HG03139 (cell line): ENCODE data around the gene FAM24A.
"Not testable (repeated sequence)": the region's sequence is repeated elsewhere in the genome, so short reads cannot be mapped to it uniquely, and the experiment has no call there.

Experiments
- ATAC-seq: cut with Tn5 transposase; IDR thresholded peaks from one replicate; pipeline ENCODE4 v1.9.1; 2021; ENCODE audit not compliant: unreplicated experiment

The FAM24A gene, protein sequence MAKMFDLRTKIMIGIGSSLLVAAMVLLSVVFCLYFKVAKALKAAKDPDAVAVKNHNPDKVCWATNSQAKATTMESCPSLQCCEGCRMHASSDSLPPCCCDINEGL

GRCh38 chr10:122910310-122910709 lies at the start of gene FAM24A:
Gene FAM24A, plus strand, starts transcription at chr10:122910610. Its CDS starts 1,025 bp downstream, at chr10:122911635.
- ATAC-seq: no peak

DNA sequence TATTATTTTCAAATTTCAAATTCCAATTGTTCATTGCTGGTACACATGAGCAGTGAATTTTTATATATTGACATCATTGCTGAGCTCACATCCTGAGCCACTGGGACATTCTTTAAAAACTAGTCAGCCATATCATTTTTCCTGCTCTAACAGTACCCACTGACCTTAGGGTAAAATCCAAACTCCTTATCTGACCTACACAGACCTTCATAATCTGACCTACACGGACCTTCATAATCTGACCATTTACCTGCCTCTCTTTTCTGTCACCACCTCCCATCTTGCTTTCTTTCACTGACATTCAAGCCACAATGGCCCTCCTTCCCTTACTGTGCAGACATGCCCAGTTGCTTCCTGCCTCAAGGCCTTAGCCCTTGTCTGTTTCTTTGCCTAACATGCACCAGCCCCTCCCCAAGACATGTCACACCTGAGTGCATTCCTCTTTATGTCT lies 48.7 kb upstream of the FAM24A start:
- ATAC-seq: no peak

DNA sequence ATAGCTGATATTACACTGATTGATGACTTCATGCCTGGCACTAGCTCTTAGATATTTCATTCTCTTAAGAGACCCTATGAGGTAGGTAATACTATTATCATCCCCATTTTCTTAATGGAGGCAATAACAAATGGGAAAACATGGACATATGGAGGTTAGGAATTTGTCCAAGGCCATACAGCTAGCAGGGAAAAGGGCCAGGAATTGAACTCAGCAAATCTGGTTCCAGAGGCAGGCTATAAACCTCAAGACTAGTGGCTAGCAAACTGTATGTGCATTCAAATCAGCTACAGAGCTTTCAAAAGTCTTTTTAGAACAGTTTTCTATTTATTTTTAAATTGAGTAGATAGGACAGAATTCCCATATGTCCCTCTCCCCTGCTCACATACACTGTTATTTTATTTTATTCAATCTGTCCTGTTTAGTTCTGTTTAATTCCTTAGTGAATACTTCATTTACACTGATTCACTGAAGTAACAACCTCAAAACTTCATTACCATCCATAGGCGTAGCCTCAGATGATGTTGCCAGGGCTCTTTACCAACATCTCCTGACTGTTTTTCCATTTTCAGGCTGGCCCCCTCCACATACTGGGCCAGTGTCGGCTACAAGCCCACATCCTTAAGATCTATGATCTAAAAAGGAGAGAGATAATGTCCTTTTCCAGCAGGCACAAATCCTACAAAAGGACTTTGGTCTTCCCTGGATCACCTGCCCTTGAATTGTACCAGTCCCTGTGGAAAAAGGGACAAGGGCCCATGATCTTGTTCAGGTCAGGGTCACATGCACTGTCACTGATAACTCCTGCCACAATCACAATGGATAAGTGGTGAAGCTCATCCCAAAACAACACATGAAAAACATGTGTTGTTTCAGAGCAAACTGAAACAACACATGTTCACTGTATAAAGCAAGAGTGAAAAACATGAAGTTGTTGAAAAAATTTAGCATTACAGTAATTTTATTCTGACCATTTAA lies 46.9 kb upstream of the FAM24A start:
- no peak for ATAC-seq

- no peak for ATAC-seq
Observed at GRCh38 chr10:122864194-122864592, 46.2 kb upstream of the FAM24A start.

GRCh38 chr10:122864901-122865300 lies 45.5 kb upstream of the FAM24A start:
- no peak for ATAC-seq

- not testable (repeated sequence) for ATAC-seq
Observed at GRCh38 chr10:122866757-122867482, 43.5 kb upstream of the FAM24A start.

GRCh38 chr10:122868768-122869167 lies 41.6 kb upstream of the FAM24A start:
- ATAC-seq: not testable (repeated sequence)

- ATAC-seq: not testable (repeated sequence)
Observed at GRCh38 chr10:122871947-122872346, 38.5 kb upstream of the FAM24A start.

DNA sequence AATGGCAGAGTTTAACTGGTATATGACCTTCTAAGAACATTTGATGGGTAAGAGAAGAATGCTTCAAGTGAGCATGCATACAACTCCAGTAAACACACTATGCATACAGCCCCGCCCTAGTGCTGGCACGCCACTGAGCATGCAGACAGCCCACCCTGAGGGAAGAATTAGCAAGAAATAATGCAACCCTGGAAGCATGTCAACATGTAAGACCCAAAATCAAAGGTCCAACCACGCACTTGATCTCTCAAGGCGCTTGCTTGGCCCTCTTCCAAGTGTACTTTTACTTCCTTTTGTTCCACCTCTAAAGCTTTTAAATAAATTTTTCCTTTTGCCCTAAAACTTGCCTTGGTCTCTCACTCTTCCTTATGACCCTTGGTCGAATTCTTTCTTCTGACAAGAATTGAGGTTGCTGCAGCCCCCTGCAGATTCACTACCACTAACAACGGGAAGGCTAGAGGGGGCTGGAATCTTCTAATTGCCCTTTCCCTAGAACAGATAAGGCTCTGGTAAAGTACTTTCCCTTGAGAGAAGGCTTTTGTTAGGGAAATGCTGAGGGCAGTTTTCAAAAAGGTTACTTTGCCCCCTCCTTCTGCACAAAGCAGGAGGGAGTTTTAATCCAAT lies 34.5 kb upstream of the FAM24A start:
- ATAC-seq: no peak

DNA sequence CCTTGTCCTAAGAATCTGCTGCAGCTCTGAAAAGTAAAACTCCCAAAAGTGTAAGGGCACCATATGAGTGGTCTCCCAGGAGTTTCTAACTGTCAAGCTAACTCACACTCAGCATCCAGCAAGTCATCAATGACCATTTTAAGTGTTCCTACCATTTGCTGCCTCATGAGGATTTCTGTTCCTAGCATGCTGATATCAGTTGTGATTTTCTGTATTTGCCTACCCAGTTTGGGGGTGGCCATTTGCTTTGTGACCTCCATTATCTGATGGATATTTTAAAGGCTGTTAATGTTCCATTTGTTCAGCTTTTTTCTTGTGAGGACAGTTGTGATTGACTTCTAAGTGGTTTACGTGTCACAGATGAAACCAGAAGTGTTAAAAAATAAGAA lies 33.9 kb upstream of the FAM24A start:
- no peak for ATAC-seq

- ATAC-seq: no peak
Observed at GRCh38 chr10:122877264-122877663, 33.1 kb upstream of the FAM24A start.

DNA sequence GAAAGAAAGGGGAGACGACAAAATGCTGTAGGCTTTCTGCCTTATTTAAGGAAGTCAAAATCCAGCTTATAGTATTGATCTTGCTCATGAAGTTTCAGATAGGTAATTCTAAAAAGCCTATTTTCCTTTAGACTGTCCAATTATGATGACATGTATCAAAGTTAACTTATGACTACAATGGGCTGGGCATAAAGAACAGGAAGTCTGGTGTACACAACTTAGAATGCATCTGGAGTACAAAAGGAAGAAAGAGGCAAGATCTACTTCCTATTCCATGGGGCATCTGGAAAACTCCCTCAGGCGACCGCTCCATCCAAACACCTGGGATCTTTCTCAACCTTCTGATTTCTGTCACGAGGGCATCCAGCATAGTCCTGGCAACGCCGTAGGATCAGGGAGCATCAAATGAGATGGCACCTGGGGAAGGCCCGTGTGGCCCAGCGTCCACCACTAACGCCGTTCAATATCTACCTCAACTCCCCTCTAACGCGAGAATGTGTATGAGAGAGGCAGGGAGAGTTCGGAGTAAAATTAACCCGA lies 31.5 kb upstream of the FAM24A start:
- peak; percentile 16 for ATAC-seq

- ATAC-seq: peak; percentile 70
Observed at GRCh38 chr10:122879339-122880273, 30.8 kb upstream of the FAM24A start, which contains the start of gene FAM24B. Gene FAM24B, minus strand, starts transcription at chr10:122879581. Its CDS starts 29,066 bp downstream, at chr10:122850515.

- no peak for ATAC-seq
Observed at GRCh38 chr10:122882766-122883165, 27.6 kb upstream of the FAM24A start.

- ATAC-seq: no peak
Observed at GRCh38 chr10:122884166-122884565, 26.2 kb upstream of the FAM24A start.

- ATAC-seq: no peak
Observed at GRCh38 chr10:122894261-122894944, 16.0 kb upstream of the FAM24A start.

- ATAC-seq: not testable (repeated sequence)
Observed at GRCh38 chr10:122903861-122904260, 6.5 kb upstream of the FAM24A start.

GRCh38 chr10:122911889-122912484 lies 1.6 kb downstream of the FAM24A start:
- no peak for ATAC-seq

GRCh38 chr10:122915700-122916099 lies 5.3 kb downstream of the FAM24A start:
- ATAC-seq: no peak
